Activated CD8-positive, alpha-beta memory T cell treated with anti-CD3 and anti-CD28 coated beads for 4 hours (primary cell): ENCODE measurements around the gene KIAA1755.
"Not testable (repeated sequence)": the region's sequence is repeated elsewhere in the genome, so short reads cannot be mapped to it uniquely, and the experiment has no call there.

Experiments used
- DNase-seq, 2 donors: peaks; one replicate each; pipeline ENCODE4 v3.0.0-alpha.2; 2020; ENCODE audit warnings: low read depth in 2 of 2

KIAA1755 gene

DNA sequence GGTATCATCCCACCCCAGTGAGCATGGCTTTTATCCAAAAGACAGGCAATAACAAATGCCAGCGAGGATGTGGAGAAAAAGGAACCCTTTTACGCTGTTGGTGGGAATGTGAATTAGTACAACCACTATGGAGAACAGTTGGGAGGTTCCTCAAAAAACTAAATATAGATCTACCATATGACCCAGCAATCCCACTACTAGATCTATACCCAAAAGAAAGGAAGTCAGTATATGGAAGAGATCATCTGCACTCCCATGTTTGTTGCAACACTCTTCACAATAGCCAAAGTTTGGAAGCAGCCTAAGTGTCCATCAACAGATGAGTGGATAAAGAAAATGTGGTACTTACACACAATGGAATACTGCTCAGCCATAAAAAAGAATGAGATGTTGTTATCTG, 5.9 kb upstream of the KIAA1755 start:
- no peak for DNase-seq

DNA sequence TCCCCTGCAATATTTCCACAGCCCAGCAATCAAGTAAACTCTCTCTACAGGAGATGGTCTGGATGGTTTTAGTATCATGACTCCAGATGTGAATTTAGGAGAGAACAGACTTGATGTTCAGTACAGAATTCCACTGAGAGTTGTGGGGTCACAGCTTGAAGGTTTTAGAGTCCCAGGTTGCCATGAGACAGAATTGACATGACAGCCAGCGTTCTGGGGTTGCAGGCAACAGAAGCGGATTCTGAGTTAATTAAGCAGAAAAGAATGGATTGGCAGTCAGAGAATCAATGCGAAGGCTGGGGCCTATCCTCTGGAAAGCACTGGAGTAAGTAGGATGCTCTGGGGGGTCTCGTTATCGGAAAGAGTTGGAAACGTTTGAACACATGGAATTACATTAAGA, 2.4 kb upstream of the KIAA1755 start:
- no peak for DNase-seq

DNA sequence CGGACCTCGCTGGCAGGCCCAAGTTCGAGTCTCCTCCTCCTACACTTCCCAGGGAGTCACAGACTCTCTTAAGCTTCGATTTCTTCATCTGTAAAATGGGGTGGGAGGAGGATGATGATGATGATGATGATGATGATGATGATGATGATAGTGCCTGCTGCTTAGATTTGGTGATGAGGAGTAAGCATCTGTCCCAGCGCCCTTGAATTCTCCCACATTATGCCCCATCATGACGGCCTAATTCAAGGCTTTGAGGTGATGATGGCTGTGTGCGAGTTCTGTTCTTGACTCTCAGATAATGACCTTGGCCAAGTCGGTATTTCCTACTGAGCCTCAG, 487 bp upstream of the KIAA1755 start:
- DNase-seq, result no peak

GRCh38 chr20:38260025-38260377, 534 bp downstream of the KIAA1755 start:
- DNase-seq, result no peak

- DNase-seq, result no peak
These were observed 1.9 kb downstream of the KIAA1755 start for GRCh38 chr20:38258545-38259215.

DNA sequence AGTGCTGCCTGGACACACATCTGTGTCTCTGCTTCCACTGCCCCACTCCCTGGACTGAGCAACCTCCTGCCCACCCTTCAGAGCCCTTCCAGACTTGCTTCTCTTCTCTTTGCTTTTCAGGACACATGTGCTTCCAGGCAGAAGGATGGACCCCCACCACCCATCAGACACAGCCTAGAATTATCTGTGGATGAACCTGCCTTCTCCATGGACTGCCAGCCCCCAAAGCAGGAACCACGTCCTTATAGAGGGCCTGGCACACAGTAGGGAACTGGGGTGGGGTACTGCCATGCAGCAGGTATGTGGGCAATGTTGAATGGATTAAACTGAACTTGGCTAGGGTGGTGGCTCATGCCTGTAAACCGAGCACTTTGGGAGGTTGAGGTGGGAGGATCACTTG, 3.6 kb downstream of the KIAA1755 start:
- no peak for DNase-seq

DNA sequence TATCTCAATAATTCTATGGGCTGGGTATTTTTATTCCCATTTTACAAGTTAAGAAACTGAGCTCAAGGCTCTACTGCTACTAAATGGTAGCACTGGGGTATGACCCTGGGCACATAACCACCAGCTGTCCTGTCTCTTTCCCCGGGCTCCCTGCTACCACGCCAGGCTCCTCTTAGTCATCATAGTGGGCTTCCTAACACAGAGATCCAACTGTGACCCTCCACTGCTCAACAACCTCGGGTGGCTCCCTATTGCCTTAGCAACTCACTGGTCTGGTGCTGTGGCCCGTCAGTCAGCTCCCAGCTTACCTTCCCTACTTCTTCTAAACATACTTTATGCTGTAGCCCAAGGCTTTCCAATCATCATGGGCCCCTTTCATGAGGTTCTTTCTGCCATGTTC, 4.5 kb downstream of the KIAA1755 start:
- DNase-seq, result no peak

DNA sequence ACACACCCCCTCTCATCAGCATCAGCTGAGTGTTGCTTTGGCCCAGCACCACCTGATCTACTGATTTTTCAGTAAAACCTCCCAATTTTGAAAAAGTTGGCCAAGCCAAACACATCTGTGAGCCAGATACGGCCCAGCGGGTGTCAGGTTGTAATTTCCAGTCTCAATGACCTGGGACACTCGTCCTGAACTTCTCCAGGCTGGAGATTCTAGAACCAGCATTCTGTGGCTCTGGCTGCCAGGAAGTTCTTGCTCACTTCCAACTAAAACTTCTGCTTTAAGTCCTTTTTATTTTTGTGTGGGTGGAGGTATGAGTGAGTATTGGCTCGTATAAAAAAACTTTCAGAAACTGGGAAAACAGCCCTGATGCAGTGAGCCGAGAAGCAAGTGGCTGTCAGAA, 5.1 kb downstream of the KIAA1755 start:
- no peak for DNase-seq

GRCh38 chr20:38254621-38255020, 5.9 kb downstream of the KIAA1755 start:
- not testable (repeated sequence) for DNase-seq

DNA sequence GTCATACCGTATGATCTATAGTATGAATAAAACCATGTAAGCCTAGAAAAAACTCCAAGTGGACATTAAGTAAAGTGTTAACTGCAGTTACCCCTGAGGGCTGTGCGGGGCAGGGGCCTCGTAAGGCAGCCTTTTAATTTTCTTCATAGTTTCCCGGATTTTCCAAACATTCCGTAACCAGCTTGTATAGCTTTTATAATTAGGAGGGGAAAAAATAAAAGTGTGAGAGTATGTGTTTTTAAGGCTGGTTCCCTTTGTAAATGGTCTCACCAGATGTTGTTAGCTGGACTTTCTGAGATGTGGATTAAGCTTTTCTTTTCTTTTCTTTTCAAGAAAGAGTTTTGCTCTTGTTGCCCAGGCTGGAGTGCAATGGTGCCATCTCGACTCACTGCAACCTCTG, 7.0 kb downstream of the KIAA1755 start:
- DNase-seq, result no peak

DNA sequence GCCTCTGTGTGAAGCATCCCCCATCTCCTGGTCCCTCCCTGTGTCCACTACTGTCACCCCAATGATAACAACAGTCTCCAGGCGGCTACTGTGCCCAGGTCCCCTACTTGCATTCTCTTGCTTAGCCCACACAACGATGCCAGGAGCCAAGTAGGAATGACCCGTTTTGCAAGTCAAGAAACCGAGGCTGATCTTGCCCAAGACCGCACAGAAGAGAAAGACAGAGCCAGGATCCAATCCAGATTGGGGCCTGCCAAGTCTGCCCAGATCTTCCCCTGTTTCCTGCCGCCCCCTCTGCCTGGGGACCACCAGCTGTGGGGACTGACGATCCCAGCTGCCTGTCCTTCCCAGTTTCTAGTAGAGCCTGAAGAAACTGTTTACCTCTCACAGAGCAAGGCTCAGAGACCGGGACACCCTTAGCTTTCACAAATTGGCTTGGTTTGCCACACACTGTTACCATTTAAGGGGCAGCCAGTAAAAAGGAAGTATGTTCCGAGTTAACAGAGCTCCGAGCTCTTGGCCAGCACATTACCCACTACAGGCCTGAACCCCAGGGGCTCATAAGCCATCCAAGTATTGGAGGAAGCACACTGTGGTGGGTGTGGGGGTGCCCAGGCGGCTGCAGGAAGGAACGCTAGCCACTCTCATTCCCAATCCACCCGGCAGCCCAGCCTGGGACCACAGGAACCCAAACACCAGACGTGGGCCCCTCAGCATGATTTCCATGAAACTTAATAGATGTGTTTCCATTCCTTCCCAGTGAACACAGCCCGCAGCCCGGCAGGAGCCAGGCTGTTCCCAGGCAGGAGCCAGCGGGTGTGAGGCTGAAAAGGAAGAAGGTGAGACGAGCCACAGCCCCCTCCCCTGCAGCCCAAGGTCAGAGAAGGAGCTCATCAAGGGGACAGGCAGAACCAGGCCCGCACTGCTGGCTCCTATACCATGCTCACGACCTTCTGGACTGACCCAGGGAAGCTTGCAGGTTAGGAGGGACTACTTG, 7.9 kb downstream of the KIAA1755 start:
- no peak for DNase-seq

DNA sequence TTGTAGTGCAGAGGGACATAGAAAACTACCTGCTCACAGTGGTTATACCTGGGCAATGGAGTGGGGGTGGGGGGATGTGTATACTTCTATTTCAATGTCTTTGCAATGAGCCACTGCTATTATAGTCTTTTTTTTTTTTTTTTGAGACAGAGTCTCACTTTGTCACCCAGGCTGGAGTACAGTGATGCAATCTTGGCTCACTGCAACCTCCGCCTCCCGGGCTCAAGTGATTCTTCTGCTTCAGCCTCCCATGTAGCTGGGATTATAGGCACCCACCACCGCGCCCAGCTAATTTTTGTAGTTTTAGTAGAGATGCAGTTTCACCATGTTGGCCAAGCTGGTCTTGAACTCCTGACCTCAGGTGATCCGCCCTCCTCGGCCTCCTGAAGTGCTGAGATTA, 9.1 kb downstream of the KIAA1755 start:
- DNase-seq, result not testable (repeated sequence)

- DNase-seq, result no peak
These were observed 9.9 kb downstream of the KIAA1755 start for GRCh38 chr20:38250609-38251008.

GRCh38 chr20:38249536-38250310, 10.8 kb downstream of the KIAA1755 start:
- no peak for DNase-seq

DNA sequence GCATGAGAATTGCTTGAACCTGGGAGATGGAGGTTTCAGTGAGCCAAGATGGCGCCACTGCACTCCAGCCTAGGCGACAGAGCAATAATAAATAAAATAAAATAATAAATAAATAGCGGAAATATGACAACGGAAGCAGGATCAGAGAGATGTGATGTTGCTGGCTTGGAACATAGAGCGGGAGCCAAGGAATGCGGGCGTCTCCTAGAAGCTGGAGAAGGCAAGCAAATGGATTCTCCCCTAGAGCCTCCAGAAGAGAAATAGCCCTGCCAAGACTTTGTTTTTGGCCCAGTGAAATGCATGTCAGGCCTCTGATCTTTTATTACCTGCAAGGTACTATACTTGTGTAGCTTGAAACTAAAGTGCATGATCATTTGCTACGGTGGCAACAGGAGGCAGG, 12.4 kb downstream of the KIAA1755 start:
- DNase-seq, result no peak

DNA sequence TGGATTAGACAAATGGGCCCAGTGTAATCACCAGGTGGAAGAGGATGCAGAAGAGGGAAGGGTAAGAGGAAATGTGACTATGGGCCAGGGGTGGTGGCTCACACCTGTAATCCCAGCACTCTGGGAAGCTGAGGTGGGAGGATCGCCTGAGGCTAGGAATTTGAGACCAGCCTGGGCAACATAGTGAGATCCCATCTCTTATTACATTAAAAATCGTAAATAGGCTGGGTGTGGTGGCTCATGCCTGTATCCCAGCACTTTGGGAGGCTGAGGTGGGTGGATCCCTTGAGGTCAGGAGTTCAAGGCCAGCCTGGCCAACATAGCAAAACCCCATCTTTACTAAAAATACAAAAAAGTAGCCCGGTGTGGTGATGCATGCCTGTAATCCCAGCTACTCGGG, 12.8 kb downstream of the KIAA1755 start:
- not testable (repeated sequence) for DNase-seq

- DNase-seq, result no peak
These were observed 13.4 kb downstream of the KIAA1755 start for GRCh38 chr20:38247166-38247509.

DNA sequence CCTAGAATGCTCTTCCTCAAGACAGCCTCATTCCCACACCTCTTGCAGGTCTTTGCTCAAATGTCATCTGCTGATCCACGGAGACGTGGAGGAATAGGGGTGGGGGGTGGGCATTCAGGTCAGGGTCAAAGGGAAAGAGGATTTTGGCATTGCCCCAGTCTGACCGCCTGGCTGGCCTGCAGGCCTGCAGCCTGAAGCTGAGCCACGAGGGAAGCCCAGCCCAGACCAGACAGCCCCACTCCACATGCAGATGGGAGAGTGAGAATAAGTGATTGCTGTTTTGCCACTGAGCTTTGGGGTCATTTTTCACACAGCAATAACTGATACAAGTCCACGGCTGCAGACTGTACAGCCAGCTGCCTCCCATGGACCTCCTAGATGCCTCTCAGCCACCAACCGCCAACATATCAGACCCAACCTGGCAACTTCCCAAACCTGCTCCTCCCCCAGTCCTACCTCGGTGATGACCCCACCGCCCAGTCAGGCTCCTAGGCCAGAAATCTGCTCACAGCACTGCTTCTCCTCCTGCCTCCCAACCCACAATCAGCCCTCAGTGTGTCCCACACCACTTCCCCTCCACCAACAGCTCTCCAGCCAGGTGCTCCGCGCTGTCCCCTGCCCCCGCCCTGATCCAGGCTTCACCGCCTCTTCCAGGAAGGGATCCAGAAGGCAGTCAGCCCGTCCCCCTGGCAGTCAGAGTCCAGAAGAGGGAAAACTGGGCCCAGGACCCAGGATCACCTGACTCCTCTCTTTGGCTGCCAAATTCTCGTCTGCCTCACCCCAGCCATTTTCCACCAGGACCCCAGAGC, 14.0 kb downstream of the KIAA1755 start:
- no peak for DNase-seq

DNA sequence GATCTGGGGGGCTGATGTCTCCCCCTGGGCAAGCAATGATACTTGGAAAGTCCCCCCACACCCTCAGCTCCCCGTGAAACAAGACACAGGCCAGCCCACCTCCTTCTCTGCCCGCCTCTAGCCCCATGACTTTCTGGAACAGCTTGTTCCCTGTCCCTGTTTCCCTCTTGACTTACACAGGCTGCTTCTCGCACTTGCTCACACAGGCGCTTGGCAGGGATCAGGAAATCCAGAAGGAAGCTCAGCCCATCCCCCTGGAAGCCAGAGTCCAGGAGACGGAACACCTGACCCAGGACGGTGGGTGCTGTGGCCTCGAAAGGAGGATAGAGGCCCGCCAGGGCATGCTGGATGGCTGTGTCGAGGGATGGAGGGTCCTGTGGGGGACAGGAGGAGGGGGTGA, 14.8 kb downstream of the KIAA1755 start:
- DNase-seq, result no peak

DNA sequence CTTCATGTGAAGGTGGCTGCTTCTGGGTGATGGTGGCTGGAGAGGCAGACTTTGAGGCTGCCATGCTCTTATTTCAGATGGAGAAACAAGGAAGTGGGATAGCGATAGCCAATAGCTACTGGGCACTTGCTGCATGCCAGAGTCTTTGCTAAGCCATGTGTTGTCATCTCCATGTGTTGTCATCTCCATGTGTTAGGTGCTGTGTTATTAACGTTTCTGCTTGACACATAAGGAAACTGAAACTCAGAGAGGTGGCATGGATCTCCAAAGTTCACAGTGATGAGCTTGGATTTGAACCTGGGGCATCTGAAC, 16.9 kb downstream of the KIAA1755 start:
- DNase-seq, result no peak

DNA sequence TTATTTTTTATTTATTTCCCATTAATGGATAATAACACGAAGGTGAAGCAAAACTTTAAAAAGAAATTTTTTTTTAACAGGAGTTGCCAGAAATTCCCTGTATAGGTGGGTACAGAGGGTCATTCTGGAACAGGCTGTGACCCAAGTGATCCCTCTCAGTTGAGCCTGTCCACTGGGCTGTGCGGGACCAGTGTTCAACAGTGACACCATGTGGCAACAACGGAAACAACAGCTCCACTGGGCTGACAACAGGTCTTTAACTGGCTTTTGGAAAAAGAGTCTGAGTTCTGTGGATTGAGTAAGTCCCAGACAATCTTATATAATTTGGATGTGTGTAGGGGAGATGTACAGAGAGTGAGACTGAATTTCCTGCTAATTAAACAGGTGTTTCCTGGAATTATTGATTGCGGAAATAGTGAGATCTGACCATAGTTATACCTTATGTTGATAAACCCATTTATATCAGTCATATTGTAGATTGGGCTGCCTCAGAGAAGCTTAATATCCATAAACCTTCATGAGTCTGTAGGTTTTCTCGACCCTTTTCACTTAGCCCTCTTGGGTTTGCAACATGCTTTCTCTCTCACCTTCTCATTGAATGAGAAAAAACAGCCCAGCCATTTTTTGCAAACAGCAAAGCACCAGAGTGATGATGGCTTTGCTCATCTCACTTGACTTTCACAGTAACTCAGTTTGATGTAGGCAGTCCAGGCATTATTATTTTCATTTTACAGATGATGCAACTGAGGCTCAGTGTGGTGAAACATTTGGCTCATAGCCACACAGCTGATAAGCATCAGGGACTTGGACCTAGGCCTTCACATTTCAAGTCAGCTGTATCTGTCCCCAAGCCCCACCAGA, 17.5 kb downstream of the KIAA1755 start:
- no peak for DNase-seq
